Thyroid gland (tissue), 4 donors: Measurements from ENCODE around the gene TAOK3.

Experiments used
- CTCF ChIP-seq, 6 experiments: fragments of 200-600 bp in 3 of 6; fragments of 450-650 bp in 3 of 6; sonication (generic) in 3 of 6; IDR thresholded peaks; one replicate each; pipeline ENCODE4 v1.5.1; 2016 to 2019; ENCODE audit warnings: antibody characterized with exemption in 6 of 6, mild to moderate bottlenecking in 2 of 6, inconsistent platforms in 1 of 6, moderate library complexity in 1 of 6
- POLR2A ChIP-seq, 2 donors: fragments of 450-650 bp; IDR thresholded peaks; one replicate each; pipeline ENCODE4 v1.6.1; 2017; ENCODE audit warnings: antibody characterized with exemption in 2 of 2, mild to moderate bottlenecking in 2 of 2, moderate library complexity in 1 of 2

- TF ChIP-seq CTCF (IDR thresholded peaks at IDR 0.05), result no peak
- no peak for TF ChIP-seq POLR2A (IDR thresholded peaks at IDR 0.05)
Observed at GRCh38 chr12:118310320-118310719, 62.4 kb downstream of the TAOK3 start.
